Brain microvascular endothelial cell (primary cell): Measurements from ENCODE around the gene FAF1.

Experiments used
- DNase-seq: peaks from one replicate; pipeline ENCODE4 v3.0.0-alpha.2; 2020
- H3K27ac ChIP-seq: fragments of 250-450 bp; sonication (Bioruptor Pico); 2 replicates; pipeline ENCODE4 v1.5.1; 2020; ENCODE audit warnings: mild to moderate bottlenecking, moderate library complexity
- H3K27me3 ChIP-seq: fragments of 250-450 bp; sonication (Bioruptor Pico); replicated peaks from 2 replicates; pipeline ENCODE4 v1.5.1; 2020; ENCODE audit warnings: mild to moderate bottlenecking
- H3K36me3 ChIP-seq: fragments of 250-450 bp; sonication (Bioruptor Pico); replicated peaks from 2 replicates; pipeline ENCODE4 v1.5.1; 2020; ENCODE audit warnings: mild to moderate bottlenecking
- H3K4me3 ChIP-seq: 2 replicates; pipeline ENCODE4 v1.5.1; 2011; ENCODE audit warnings: low read depth, mild to moderate bottlenecking, control low read depth, low read length, moderate library complexity
- in situ Hi-C: cut with HindIII; loops from 2 replicates; pipeline ENCODE4 v1.10.0; 2017; ENCODE audit warnings: low sequenced_read_pairs, low pct_ligation_motif_present
- TF ChIP-seq, protein P1 (sequence below): IDR thresholded peaks from 2 replicates; pipeline ENCODE4 v1.5.1; 2011; ENCODE audit warnings: low read depth, mild to moderate bottlenecking, moderate library complexity, low read length, control low read depth, inconsistent platforms; ENCODE audit errors: missing control alignments

Gene FAF1

DNA sequence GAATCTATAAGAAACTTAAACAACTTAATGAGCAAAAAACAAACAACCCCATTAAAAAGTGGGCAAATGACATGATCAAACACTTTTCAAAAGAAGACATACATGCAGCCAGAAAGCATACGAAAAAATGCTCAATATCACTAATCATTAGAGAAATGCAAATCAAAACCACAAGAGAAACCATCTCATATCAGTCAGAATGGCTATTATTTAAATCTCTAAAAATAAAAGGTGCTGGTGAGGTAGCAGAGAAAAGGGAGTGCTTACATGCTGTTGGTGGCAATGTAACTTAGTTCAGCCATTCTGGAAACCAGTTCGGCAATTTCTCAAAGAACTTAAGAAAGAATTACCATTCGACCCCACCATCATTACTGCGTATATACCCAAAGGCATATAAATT, 147.7 kb downstream of the FAF1 start:
- Histone ChIP-seq H3K27me3 (no peaks in the 10 kb centered on the region), H3K27ac (no peak overlapping the region), H3K4me3 (no peak overlapping the region), H3K36me3 (no peaks in the 10 kb centered on the region)
- in situ Hi-C loops = no loop called here
- TF ChIP-seq, protein P1, sequence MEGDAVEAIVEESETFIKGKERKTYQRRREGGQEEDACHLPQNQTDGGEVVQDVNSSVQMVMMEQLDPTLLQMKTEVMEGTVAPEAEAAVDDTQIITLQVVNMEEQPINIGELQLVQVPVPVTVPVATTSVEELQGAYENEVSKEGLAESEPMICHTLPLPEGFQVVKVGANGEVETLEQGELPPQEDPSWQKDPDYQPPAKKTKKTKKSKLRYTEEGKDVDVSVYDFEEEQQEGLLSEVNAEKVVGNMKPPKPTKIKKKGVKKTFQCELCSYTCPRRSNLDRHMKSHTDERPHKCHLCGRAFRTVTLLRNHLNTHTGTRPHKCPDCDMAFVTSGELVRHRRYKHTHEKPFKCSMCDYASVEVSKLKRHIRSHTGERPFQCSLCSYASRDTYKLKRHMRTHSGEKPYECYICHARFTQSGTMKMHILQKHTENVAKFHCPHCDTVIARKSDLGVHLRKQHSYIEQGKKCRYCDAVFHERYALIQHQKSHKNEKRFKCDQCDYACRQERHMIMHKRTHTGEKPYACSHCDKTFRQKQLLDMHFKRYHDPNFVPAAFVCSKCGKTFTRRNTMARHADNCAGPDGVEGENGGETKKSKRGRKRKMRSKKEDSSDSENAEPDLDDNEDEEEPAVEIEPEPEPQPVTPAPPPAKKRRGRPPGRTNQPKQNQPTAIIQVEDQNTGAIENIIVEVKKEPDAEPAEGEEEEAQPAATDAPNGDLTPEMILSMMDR = no peak
- no peak for DNase-seq

DNA sequence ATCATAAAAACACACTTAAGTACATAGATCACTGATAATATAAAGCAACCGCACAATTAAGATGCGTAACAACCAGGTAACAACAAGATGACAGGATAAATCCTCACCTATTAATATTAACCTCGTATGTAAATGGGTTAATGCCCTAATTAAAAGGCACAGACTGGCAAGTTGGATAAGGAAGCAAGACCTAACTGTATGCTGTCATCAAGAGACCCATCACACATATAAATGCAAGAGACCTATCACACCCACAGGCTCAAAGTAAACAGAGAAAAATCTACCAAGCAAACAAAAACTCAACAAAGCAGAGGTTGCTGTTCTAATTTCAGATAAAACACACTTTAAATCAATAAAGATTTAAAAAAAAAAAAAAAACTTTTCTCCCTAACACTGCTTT, 151.8 kb downstream of the FAF1 start:
- in situ Hi-C loops = no loop called here
- Histone ChIP-seq H3K4me3 (no peak overlapping the region), H3K36me3 (no peaks in the 10 kb centered on the region), H3K27ac (no peak overlapping the region), H3K27me3 (no peaks in the 10 kb centered on the region)
- DNase-seq = no peak
- TF ChIP-seq, protein P1 = no peak

DNA sequence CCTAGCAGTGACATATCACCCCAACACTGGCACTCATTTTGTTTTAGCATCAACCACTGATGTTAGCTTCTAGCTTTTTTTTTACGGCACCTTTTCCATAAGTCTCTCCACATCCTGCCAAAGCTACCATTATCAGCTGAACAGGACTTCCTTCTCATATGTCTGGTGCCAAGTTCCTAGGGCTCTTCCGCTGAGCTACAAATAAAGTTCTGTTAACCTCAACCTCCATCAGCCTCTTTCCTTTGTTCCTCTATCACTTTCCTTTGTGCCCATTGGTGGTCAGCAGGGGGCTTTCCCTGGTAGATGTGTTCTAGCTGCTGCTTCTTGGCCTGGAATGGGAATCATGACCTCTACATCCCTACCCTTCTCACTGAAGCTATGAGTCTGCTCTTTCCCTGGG, 163.8 kb downstream of the FAF1 start:
- no peak overlapping the region for H3K27ac ChIP-seq
- DNase-seq = no peak
- TF ChIP-seq, protein P1 = no peak
- in situ Hi-C loops = no loop called here
- H3K27me3 ChIP-seq = no peaks in the 10 kb centered on the region
- no peaks in the 10 kb centered on the region for H3K36me3 ChIP-seq
- no peak overlapping the region for H3K4me3 ChIP-seq

DNA sequence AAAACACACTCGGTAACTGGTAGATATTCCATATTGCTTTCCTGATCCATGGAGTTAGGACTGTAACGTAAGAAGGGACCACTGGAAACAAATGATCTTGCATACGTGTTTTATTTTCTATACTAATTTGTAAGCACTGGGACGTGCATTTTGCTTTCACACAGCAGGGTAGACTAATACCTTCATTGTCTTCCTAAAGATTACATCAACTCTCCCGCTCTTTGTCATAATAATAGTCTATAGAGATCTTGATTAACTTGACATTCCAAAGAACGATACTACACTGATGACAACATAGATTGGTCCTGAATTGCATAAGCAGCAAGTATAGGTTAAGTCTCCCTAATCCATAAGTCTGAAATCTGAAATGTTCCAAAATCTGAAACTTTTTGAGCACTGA, 166.5 kb downstream of the FAF1 start:
- TF ChIP-seq, protein P1 = no peak
- in situ Hi-C loops = no loop called here
- Histone ChIP-seq H3K27me3 (no peaks in the 10 kb centered on the region), H3K36me3 (no peaks in the 10 kb centered on the region), H3K4me3 (no peak overlapping the region), H3K27ac (no peak overlapping the region)
- DNase-seq = no peak

DNA sequence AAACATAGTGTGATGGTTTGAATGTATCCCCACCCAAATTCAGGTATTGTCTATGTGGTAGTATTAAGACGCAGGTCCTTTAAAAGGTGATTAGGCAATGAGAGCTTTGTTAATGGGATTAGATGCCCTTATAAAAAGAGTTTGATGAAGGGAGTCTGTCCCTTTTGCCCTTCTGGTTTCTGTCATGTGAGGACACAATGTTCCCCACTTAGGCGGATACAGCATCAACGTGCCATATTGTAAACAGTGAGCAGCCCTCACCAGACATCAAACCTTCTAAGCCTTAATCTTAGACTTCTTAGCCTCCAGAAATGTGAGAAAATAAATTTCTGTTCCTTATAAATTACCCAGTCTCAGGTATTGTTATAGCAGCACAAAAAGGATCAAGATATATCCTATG, 172.8 kb downstream of the FAF1 start:
- H3K27ac ChIP-seq = no peak overlapping the region
- H3K27me3 ChIP-seq = no peaks in the 10 kb centered on the region
- in situ Hi-C loops = no loop called here
- H3K36me3 ChIP-seq = no peaks in the 10 kb centered on the region
- TF ChIP-seq, protein P1 = no peak
- no peak overlapping the region for H3K4me3 ChIP-seq
- no peak for DNase-seq

GRCh38 chr1:50783286-50783685, 176.8 kb downstream of the FAF1 start:
- TF ChIP-seq, protein P1 = no peak
- DNase-seq = no peak
- Histone ChIP-seq H3K4me3 (no peak overlapping the region), H3K27me3 (no peaks in the 10 kb centered on the region), H3K27ac (no peak overlapping the region), H3K36me3 (no peaks in the 10 kb centered on the region)
- in situ Hi-C loops = no loop called here
